Measurements from ENCODE around the gene KAT14. TPM values are rescaled to one million over a fixed set of nuclear protein-coding genes. Genes with fewer than 3 reads are reported as not detected.
"Not testable (repeated sequence)": the region's sequence is repeated elsewhere in the genome, so short reads cannot be mapped to it uniquely, and the experiment has no call there.

The KAT14 gene
- total RNA-seq, 1 donor from 2014 or later: 11.1 TPM

DNA sequence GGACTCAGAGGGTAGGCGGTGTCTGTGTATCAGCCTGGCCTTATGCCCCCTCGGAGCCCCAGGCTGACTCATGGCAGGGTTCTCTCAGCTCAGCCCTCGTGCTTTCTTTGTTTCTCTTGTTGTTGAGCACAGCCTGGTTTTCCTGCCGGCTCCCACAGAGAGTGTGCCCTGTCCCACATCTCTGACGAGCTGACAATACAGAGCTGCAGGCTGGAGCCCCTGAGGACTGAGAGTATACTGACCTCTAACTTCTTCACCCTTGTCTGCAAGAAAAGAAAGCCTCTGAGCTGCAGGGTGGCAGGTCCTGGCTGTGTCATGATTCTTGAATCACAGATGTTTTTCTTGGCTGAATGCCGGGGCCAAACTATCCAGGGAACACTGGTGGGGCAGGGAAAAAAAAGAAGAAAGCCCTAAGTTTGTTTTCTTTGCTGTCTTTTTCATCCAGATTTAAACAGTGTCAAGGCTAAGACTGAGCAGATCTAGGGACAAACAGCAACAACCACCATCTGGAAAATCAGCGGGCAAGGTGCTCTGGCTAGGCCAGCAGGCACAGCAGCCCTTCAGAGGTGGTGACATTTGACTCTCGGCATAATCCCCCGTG is 87.4 kb downstream of the KAT14 start:
- peak; percentile 80 for DNase-seq

DNA sequence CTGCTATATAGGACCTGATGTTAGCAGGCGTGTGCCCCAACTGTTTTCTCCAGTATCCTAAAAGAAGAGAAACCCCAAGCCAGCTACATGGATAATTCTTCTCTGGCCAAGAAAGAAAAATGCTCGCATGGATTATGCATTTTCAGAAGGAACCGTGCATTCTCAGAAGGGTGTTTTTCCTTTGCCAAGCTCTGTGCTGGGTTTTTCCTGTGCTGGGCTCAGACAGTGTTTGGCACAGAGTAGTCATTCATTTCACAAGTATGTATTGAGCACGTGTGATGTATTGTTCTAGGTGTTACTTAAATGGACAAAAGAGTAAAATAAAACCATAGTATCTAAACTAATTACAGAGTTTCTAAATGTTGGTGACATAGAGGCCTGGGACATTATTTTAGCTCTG is 88.0 kb downstream of the KAT14 start:
- DNase-seq: peak; percentile 71

DNA sequence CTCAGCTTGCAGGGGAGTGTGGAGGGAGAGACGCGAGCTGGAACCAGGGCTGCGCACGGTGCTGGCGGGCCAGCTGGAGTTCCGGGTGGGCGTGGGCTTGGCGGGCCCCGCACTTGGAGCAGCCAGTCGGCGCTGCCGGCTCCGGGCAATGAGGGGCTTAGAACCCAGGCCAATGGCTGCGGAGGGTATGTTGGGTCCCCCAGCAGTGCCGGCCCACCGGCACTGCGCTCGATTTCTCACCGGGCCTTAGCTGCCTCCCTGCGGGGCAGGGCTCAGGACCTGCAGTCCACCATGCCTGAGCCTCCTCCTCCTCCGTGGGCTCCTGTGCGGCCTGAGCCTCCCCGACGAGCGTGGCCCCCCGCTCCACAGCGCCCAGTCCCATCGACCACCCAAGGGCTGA is 89.1 kb downstream of the KAT14 start:
- DNase-seq: not testable (repeated sequence)

DNA sequence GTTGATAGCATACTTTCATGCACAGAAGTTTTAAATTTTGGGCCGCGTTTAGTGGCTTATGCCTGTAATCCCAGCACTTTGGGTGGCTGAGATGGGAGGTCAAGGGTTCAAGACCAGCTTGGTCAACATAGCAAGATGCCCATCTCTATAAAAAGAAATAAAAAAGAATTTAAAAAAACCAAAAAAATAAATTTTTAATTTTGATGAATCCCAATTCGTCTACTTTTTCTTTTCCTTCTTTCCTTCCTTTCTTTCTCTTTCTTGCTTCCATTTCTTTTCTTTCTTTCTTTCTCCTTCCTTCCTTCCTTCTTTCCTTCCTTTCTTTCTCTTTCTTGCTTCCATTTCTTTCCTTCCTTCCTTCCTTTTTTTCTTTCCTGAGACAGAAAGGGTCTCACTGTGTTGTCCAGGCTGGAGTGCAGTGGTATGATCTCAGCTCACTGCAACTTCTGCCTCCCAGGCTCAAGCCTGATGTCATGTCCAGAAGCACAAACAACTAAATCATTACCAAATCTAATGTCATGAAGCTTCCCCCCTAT is 95.8 kb downstream of the KAT14 start:
- no peak for DNase-seq

Other genes with a start within 250 kb of the KAT14 start
- gene SNX5, start 169.1 kb upstream of the KAT14 start, total RNA-seq: 97.3 and 135 TPM in 2 replicates
- gene MGME1, start 168.8 kb upstream of the KAT14 start, total RNA-seq: 8.5 and 21.5 TPM in 2 replicates
- gene OVOL2, start 79.9 kb upstream of the KAT14 start, total RNA-seq: not detected in 2 replicates
- gene PET117, start within 50 bp of the KAT14 start, total RNA-seq: 10.4 and 14.3 TPM in 2 replicates
- gene ZNF133, start 150.7 kb downstream of the KAT14 start, total RNA-seq: 17.8 and 27.9 TPM in 2 replicates